ENCODE results near the gene ROPN1.
"Not testable (repeated sequence)": the region's sequence is repeated elsewhere in the genome, so short reads cannot be mapped to it uniquely, and the experiment has no call there.

ROPN1 gene

DNA sequence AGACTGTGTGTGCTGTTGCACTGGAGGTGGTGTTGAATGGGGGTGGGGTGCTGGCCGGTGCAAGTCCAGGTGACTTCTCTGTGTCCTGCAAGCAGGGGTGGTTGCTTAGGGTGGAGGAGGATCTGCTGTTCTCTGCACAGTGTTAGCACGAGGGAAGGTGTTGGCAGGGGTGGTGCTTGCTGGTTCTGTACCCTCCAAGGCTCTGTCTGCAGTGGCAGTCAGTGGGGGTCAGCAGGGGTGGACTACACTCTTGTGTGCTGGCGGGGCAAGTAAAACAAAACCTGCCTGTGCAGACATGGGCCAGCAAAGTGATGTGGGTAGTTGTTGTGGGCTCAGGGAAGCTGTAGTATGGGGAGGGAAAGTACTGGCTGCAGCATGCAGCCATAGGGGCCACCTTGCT, 5.5 kb downstream of the ROPN1 start:
- FAIRE-seq = no peak

DNA sequence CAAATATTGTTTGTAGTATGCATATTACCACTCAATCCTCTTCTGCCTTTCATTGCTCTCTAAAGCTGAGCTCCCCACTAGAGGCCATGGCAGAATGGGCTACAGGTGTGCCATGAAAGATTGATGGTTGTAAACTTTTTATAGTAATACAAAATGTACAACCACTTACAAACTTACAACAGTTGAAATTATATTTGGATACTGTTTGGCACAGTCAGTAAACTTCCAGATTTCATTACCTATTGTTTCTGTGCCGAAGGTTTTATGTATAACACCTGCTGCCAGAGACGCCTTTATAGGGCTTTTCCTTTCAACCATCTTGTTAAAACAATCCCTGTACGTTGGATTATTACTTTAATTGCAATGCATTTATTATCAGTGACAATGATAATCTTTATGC, 7.0 kb downstream of the ROPN1 start:
- no peak for FAIRE-seq

DNA sequence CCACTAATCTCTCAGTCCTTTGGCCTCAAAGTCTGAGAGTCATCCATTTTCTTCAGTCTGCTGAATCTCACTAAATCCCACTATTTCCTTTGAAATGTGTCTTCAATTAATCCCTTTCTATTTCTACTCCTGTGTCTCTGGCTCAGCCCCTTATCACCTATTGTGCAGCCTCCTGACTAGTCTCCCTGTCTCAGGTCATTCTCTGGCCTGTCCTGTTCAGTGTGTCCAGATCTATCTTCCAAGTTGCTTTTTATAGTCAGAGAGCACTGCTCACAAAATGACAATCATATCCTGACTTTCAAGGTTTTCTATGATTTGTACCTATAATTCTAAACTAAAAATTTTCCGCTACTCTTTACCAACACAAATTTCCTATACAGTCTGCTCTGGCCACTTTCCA, 7.6 kb downstream of the ROPN1 start:
- no peak for FAIRE-seq

DNA sequence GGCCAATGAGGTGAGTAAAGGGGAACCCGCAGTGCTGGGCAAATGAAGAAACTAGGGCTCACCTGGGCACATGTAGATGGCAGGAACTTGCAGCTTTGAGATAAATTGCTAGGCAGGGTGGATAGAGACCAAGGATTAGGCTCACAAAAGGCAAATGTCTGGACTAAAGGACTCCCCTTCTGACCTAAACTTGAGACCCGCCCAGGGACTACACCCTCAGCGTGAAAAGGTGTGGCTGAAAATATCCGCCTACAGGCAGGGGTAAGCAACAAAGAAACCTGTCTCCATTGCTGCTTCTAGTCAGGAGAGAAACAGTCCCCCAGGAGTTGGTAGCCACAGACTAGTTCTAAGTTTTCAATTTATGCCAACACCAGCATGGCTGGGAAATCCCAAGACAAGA, 10.6 kb downstream of the ROPN1 start:
- not testable (repeated sequence) for FAIRE-seq

DNA sequence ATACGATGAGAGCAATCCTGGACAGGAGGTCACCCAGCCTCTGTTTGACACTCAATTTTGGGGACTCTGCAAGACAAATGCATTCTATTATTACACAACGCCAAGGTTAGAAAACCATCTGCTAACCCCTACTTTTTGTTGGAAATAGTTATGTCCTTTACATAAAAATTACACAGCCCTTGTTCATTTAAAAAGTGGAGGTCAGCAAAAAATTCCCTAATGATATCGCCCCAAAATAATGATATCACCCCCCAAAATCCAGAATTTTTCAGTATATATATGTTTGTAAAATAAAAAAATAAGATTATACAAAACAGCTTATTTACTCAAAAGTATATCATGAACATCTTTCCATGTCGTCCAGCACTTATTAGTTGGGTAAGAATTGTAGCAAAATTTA, 11.4 kb downstream of the ROPN1 start:
- FAIRE-seq = no peak

DNA sequence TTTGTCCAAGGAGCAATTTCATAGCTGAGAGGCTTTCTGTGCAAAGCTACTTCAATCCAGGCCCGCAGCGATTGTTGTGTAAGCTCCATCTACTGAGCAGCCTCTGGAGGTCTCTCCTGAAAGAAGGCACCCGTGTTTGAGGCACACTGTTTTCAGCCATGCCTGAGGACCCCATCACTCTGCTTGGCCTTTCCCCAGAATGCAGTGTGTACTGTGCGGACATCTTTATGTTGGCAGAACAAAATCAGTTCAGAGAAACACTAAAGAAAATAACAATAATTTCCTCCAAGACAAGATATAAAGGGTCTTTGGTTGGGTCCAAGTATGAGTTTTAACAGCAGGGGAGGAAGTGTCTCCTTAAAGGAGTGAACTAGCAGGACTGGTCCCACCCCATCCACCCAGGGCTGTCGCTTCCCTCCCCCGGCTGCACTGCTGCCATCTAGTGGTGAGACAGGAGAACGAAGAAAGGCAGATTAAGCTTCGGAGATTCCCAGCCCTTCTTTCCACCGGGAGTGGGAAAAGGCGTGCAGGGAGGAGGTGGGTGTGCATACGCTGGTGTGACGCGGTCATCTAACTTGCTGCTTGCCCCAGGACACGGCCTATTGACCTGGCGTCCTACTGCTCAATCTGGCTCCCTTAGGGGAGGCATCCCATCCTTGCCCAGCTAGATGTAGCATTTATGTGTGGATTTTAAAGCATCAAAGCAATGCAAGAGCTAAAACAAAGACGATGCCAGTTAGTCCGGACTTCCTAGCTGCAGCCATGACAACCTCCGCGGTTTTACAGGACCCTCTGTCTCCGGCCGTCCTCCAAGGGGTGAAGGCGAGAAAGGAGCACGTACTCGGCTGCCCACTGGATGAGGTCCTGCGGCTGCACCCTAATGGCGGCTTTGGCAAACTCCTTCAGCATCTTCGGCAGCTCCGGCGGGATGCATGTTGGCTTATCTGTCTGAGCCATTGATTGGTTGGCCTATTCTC, 12.1 kb downstream of the ROPN1 start:
- not testable (repeated sequence) for FAIRE-seq

DNA sequence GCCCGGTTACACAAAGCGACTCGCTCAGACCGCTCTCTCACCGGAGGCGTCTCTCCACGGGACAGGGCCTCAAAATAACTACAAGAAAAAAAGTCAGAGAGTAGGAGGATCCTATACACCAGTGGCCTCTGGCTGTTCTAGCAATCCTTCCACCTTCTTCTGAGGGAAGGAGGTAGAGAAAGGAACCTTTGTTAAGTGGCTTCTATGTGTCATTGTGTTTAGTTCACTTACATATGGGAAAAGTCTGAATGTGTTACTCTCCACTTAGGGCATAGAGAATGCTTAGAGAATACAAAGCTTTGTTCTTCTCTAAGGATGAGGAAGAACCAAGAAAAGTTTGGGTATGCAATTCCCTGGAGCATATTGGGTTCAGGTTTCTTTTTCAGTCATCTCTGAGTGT, 15.0 kb downstream of the ROPN1 start:
- FAIRE-seq = not testable (repeated sequence)

DNA sequence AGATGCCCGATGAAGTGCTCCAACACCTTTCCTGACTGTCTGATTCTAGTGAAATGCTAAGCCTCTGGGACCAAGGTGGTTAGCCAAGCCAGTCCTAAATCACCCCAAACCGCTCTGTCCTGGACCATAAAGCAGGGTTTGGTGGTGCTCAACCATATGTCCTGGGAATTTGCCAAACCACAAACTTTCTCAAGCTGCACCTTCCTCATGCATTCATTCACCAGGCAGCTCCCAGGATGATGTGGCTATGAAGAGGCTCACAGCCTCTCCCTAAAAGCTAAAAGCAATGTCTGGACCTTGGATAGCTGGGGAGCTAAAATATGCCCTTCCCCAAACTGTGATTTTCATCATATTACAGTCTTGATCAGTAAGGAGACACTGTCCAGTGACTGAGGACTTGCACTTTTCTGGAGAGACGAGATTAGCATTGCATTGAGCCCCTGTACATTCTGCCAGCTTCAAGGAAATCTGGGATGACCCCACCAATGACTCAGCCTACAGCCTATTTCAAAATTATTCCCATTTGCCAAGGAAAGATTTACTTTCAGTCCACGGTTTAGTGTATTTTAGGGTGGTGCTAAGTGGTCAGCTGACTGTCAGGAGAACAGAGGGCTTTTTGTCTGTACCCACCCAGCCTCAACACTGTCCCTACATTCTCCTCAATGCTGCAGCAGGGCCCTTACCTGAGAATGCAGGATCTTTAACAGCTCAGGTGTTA, 15.6 kb downstream of the ROPN1 start:
- FAIRE-seq = not testable (repeated sequence)

DNA sequence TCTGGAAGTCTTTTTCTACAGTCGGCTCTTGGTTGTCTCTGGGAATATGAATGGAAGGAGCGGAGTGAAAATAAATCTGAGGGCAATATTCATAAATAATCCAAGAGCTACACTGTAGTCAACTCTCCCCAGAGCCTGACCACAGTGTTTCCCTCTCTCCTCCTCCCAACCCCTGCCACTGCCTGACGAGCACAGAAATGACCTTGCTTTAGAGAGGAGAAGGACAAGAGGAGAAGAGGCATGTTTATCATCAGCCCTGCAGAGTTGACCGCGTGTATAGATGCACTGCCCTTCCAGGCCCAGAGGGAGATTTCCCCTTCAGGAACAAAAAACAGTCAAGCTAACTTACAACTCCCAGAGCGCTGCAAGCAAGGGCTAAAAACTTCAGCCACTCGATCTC, 16.9 kb downstream of the ROPN1 start:
- not testable (repeated sequence) for FAIRE-seq

DNA sequence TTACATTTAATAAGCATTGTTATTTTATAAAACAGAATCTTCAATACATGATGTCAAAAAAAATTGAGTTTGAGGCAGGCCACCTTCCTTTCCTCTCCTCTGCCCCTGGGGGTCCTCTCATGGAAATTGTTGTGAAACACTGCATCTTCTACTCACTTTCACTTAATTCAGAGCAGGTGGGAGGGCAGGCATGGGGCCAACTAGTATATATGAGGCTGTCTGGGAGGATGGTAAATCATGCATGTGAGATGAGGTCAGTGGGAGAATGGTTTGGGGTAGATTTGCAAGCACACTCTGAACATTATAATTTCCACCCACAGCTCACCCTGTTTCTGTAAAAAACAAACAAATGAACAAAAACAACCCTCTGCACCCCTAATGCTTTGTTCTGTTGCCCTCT, 20.5 kb downstream of the ROPN1 start:
- FAIRE-seq = no peak

DNA sequence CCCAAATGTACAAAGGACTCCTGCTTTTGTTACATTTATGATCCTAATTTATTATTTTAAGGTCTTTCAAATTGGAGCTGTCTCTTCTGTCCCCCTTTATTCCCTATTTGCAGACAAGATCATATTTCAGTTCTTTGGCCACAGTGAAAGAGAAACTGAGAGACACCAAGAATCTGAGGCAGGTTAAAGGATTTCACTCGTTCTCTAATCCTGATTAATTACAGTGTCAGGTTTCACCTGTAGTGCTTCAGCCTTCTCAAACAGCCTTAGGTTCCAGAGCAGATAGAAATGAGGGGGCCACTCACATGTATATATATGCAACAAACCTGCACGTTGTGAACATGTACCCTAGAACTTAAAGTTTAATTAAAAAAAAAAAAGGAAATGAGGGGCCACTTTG, 24.7 kb downstream of the ROPN1 start:
- not testable (repeated sequence) for FAIRE-seq

DNA sequence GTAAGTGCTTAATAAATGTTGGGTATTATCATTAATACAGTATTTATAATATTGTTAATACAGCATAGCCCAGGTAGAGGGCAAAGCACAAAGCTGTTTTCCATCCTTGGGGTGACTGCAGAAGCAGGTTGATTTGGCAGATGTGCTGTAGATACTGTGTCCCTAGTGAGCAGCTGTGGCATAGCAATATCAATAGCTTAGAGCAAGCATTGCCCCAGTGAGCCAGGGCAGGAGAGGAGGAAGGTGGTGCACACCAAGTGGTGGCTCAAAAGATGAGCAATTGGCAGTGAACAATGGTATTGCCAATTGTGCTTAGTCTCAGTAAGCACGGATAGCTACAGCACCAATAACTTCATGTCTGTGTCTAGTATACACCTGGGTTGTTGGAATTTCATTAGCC, 25.1 kb downstream of the ROPN1 start:
- not testable (repeated sequence) for FAIRE-seq

DNA sequence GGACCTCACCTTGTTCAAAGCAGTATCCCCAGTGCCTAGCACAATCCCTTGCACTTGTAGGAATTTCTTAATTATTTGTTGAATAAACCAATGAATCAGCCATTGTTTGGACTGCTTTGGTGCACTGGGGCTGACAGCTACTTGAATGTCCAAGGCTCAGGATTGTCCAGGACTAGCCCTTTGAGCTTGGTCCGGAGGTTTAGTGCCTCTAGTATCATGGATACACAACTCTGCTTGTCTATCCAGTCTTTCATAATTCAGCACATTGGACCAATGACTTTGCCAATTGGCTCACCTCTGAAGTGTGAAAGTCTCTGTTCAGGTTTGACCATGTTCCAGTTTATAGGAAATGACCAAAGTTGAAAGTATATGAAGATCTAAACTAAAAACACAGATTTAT, 27.1 kb downstream of the ROPN1 start:
- not testable (repeated sequence) for FAIRE-seq

DNA sequence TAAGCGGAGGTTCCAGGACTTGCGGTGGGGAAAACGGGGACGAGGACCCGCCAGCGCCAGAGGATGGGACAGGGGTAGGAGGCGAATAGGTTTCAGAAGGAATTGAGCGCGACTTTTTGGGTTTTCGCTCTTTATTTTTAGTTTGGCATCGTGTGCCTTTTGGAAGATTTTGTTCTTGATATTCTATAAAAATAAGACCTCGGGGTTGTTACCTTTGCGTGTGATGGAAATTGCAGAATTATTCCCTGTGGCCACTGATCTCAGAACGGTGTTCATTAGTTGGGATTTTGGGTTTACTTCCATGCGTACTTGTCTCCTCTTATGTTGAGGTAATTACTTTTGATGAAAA, 30.4 kb downstream of the ROPN1 start:
- FAIRE-seq = no peak

DNA sequence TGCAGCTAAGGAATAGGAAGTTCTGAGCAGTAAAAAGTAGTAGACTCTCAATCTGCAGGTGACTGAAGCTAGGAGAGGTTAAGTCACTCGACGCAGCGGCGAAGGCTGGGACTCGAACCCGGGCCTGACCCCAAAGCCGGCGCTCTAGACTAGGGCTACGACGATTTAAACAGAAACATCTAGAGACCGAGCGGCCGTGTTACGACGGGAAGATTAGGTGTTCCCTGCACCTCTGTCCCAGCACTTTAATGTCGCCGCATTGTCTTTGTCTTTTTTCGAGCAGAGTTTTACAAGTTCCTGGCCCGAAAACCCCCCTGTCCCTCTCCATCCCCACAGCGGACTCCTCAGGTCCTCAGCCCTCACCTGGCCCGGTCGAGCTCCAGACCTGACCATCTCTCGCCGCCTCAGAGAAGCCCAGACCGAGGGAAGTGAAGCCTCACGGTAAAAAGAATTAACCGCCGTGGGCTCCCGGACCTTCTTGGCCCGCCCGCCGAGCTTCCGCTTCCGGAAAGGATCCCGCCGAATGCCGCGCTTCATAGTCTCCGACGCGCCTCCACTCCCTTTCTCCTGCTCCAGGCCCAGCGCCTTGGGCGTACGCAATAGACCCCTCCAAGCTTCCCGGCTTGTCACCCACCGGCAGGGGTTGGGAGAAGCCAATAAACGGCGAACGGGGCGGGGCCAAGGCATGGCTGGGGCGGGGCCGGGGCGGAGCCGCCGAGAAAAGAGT, 31.0 kb downstream of the ROPN1 start, which contains the start of gene CCDC14:
Gene CCDC14, minus strand, starts transcription at position 449 of the 727 bp plus-strand sequence. Its CDS starts 56 bp downstream, at position 393.
- no peak for FAIRE-seq

DNA sequence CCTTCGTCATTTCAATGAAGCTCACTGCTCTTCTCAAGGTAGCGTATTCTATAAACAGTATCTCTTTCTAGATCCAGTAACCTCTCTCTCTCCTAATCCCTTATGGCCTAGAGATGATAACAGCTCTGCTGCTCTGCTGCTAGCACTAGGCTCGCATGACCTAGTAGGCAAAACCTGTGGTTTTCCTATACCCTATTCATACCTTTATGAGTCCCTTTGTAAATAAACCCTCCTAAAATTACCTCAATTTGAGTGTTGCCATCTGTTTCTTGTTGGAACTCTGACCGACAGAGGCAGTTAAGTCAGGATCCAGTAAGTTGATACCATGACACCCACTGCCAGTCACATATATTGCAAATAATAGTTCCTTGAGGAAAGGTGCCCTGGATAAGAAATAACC, 38.2 kb downstream of the ROPN1 start:
- no peak for FAIRE-seq

DNA sequence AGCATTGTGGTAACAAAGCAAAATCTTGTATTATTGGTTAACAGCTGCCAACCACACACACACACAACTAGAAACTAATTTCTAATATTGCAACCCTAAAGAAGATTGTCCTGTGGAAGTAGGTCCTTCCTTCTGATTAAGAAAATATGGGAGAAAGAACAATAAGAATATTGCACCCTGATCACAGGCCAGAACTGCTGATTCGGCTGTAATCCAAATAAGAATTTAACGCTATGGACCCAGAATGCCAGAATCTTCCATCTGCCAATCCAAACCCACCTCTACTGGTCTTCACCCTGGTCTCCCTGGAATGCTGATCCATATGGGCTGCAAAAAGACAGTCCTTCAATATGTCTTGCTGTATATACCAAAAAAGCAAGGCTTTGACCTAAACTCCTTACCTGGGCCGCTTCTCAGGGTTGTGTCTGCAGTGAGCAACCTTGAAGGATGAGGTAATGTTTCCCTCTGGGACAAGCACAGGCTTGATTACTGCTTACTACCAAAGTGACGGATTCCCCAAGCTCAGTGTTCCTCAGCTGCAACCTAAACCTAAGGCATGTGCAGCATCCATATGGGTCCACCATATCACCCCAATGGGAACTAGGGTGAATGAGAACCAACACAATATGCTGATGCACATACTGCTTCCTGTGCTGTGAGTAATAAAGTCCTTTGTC, 38.9 kb downstream of the ROPN1 start:
- no peak for FAIRE-seq

DNA sequence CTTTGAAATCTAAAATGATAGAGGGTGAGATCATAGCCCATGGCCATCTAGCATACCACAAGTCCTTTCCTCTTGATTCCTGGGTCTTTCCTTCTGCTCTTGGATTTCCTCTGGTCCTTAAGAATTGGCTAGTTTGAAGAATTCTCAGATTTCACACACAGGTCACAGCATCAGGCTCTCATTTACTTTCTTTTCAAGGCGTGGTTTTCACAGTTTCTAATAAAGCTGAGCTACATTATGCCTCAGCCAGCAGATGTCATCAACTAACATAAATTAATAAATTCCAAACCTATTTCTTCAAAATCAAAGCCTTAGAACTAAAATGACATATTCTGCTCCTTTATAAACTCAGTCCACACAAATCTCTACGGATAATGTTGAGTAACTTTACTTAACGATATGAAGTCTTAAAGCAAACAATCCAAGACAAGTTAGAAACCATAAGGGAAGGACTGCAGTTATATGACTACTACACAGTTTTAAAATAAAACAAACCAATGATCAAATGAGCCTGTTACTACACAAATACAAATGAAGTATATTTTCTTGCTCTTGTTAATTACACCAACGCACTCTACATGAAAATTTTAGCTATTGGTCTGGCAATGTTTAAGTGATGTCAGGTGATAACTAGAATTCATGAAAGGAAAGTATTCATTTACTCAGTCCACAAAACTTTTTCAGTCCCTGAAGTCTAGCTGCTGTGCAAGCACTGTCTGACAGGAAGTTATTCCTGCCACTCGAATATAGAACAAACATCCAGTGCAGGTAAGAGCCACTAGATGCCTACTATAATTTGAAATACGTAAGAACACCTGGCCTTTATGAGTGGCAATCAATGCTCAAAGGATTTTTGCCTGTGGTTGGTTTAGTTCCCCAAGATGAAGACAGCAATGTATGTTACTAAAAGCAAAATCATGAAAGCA, 40.1 kb downstream of the ROPN1 start:
- FAIRE-seq = no peak

DNA sequence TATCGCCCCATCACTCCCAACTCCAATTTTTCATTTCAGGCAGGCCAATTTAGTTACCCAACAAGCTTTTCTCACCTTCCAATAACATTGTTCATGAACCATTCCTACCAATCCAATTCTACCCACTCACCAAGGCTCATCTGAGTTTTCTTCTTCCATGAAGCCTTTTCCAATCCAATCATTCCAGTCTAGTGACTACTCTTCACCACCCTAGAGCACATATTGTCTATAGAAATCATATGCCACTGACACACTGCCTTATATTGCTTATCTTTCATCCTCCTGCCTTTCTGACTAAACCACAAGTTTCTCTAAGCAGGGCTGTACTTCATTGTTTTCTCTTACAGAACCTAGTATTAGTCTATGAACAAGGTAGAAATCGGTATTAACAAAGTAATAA, 42.3 kb downstream of the ROPN1 start:
- FAIRE-seq = no peak

DNA sequence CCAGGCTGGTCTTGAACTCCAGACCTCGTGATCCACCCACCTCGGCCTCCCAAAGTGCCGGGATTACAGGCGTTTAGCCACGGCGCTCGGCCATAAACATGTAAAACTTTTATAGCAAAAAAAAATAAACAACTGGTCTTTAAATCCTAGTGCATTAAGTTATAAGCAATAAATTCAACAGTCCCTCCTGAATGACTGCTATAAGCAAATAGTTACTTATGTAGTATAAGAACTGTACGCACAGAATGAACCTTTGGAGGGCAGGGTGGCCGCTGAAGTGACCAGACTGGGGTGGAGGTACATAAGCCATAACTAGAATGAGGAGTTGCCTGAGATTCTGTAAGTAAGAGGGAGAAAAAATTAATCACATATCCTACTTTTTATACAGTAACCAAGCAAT, 43.5 kb downstream of the ROPN1 start:
- no peak for FAIRE-seq

DNA sequence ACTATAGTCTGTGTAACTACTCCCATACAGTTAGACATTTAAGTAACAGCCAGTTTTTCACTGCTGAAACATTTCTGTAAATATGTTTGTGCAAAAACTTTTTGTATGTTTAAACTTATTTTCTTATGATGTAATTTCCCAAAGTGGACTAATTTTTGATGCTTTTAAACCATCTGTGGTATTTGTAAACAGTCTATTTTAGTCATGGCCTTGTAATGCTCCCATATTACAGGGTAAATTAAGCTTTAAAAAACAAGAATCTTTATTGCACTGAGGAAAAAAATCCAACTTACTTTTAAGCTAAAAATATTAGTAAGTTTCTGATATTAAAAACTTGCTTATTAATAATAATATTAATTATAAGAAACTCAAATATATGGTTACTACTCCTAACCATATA, 44.4 kb downstream of the ROPN1 start:
- no peak for FAIRE-seq

DNA sequence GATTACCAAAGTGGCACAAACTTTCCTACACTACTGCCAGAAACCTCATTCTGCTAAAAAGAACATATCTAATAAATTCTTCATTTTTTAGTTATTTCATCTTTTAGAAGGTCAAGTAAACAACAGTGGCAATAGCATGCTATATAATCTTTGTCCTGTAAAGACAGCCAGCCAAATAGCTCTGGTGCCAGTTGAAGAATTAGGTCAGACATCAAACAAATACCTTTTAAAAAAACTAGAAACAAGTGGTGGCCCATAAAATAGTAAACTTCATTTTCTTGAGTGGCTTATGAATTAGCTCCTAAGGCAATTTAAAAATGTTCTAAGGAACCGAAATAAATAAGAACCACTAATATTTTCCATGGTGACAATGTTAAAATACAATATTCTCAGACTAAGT, 50.4 kb downstream of the ROPN1 start:
- no peak for FAIRE-seq

Measured in islet of Langerhans (tissue), 1 donor.